ENCODE measurements around the gene NTRK3.

The NTRK3 gene

GRCh38 chr15:87818756-87819155 lies 437.8 kb downstream of the NTRK3 start:
- no peak for DNase-seq (ENCODE audit: low read depth)

- DNase-seq (ENCODE audit: low read depth), result no peak
These were observed 439.0 kb downstream of the NTRK3 start for GRCh38 chr15:87817553-87817952.

- no peak for DNase-seq (ENCODE audit: low read depth)
These were observed 439.7 kb downstream of the NTRK3 start for GRCh38 chr15:87816811-87817210.

GRCh38 chr15:87816016-87816415 lies 440.5 kb downstream of the NTRK3 start:
- no peak for DNase-seq (ENCODE audit: low read depth)
